ENCODE results near the gene TRABD2A. TPM values are rescaled to one million over a fixed set of nuclear protein-coding genes. Genes with fewer than 3 reads are reported as not detected.
A peak's percentile ranks its signal among the peaks of the same experiment; 100 is the strongest.
"Not testable (repeated sequence)": the region's sequence is repeated elsewhere in the genome, so short reads cannot be mapped to it uniquely, and the experiment has no call there.

The TRABD2A gene
- polyA plus RNA-seq, 12 donors: 0.14 to 8.0 (median 0.47) TPM; not detected in 1

GRCh38 chr2:84882775-84883550, 2.1 kb upstream of the TRABD2A start:
- DNase-seq: no peak

- DNase-seq: no peak
Measured at GRCh38 chr2:84882414-84882738, 1.5 kb upstream of the TRABD2A start.

DNA sequence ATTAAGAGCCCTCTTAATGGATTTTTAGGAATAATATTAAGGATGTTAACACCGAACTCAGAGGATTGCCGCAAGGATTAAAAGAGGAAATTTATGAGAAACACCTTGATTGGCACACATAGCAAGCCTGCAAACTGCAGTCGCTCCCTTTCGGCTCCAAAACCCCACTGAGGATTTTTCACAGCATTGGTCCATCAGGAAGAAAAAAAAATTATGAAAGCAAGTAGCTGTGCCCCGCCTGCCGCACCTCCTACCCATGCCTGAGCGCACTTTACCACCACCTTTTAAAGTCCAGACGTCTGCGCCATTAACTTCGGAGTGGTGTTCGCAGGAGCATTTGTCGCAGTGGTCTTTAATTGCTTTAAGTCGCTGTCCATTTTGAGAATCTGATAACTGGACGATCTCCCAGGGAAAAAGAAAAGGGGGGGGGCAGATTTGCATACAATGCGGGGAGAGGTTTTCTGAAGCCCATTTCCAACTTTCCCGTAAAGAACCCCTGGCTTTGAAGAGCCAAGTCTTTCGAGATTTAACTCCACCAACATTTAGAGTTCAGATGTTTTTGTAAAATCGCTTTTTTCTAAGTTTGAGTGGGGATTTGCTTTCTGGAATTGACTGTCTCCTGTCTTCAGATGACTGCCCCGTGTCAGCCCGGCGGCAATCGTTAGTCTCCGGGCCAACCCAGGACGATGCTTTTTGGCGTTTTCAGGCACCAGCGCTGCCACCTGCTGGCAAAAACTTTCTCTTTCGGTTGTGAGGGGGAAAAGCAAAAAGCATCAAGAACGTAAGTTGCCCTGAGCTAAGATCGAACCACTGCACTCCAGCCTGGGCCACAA, 913 bp upstream of the TRABD2A start:
- DNase-seq: peak; percentile 71

GRCh38 chr2:84880395-84880644, 564 bp downstream of the TRABD2A start:
- no peak for DNase-seq

- DNase-seq: no peak
Measured at GRCh38 chr2:84879584-84880394, 1.1 kb downstream of the TRABD2A start.

DNA sequence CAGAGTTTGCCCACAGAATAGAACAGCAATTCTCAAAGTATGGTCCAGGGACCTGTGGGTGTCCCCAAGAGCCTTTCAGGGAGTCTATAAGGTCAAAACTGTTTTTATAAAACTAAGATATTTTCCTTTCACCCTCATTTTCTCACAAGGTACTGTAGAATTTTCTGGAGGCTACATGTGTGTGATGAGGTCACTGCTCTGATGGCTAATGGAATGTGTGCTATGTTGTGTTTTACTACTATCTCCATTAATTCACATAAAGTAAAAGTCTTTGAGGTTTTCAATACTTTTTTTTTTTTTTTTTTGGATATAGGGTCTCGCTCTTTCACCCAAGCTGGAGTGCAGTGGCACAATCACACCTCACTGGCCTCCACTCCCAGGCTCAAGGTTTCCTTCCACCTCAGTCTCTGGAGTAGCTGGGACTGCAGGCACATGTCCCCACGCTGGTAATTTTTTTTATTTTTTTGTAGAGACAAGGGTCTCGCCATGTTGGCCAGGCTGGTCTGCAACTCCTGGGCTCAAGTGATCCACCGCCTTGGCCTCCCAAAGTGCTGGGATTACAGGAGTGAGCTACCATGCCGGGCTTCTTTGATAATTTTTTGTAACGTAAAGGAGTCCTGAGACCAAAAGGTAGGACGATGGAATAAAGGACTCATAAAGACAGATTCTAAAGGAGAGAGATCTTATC, 1.8 kb downstream of the TRABD2A start:
- no peak for DNase-seq

DNA sequence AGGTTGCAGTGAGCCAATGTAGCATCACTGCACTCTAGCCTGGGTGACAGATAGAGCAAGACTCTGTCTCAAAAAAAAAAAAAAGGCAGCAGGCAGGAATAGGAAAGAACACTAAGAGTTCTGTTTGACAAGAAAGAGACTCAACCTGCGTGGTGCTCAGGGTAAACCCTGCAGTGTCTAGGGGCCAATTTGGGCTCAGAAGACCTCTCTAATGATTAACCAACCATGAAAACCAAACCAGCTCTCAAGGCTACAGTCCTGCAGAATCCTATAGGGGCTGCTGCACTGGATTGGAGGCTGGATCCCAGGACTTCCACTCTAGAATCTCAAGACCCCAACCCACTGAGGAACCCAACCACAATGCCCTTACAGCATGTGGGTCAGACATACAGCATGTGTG, 2.4 kb downstream of the TRABD2A start:
- DNase-seq: no peak

- DNase-seq: no peak
Measured at GRCh38 chr2:84876369-84876768, 4.5 kb downstream of the TRABD2A start.

GRCh38 chr2:84875619-84876018, 5.3 kb downstream of the TRABD2A start:
- DNase-seq: not testable (repeated sequence)

- no peak for DNase-seq
Measured at GRCh38 chr2:84875213-84875560, 5.7 kb downstream of the TRABD2A start.

- DNase-seq: no peak
Measured at GRCh38 chr2:84874381-84875212, 6.3 kb downstream of the TRABD2A start.

DNA sequence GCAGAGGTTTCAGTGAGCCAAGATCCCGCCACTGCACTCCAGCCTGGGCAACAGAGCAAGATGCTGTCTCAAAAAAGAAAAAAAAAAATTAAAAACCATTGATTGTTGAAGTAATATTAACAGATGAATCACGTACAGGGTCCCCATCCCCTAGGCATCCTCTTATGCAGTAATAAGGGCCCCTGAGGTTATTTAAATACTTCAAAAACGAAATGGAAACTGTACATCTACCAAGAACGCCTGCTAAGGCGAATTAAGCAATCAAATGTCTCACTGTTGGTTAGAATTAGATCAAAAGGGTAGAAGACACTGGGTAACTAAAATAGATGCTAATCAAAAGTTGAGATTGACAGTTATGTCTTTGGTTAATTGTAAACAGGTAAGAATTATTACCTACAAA, 7.5 kb downstream of the TRABD2A start:
- DNase-seq: no peak

DNA sequence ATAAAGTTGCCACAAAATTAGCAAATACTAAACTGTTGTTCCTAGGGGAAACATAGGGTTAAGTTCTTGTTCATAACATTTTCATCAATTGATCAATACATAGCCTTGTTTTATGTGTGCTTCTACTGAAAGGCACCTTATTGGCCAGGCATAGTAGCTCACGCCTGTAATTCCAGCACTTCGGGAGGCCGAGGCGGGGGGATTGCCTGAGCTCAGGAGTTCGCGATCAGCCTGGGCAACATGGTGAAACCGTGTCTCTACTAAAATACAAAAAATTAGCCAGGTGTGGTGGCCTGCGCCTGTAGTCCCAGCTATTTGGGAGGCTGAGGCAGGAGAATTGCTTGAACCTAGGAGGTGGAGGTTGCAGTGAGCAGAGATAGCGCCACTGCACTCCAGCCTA, 8.2 kb downstream of the TRABD2A start:
- DNase-seq: not testable (repeated sequence)

DNA sequence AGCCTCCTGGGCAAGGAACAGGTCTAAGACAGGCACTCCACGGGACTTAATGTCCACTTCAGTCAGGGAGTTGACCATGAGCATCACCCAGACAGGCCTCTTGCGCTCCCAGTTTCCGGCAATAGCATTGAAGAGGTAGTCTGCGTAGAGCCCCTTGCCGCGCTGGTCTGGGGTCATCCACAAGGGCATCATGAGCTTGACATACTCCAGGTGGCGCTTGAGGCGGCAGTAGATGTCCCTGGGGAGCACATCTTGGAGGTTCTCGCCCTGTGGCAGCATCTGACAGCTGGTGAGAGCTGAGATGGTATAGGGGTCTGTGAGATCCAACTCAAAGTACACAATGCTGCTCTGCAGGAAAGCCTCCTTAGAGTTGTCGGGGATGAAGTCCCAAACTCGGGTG, 10.6 kb downstream of the TRABD2A start:
- DNase-seq: no peak

- DNase-seq: not testable (repeated sequence)
Measured at GRCh38 chr2:84868327-84868726, 12.6 kb downstream of the TRABD2A start.

DNA sequence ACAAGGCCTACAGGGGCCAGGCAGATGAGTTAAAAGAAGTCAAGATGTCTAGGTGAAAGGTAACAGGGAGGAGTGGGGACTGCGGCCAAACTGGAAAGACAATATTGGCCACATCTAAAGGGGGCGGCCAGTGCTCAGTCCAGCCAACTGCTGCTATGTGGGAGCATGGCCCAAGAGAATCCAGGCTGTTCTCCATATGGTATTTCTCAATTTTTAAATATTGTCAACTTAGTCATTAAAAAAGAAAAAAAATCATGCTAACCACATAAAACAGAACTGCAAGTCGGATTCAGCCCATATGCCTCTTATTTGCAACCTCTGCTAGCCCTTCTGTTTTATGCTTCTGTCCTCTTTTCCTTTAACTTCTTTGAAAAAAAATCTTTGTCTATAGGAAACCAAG, 14.8 kb downstream of the TRABD2A start:
- no peak for DNase-seq

DNA sequence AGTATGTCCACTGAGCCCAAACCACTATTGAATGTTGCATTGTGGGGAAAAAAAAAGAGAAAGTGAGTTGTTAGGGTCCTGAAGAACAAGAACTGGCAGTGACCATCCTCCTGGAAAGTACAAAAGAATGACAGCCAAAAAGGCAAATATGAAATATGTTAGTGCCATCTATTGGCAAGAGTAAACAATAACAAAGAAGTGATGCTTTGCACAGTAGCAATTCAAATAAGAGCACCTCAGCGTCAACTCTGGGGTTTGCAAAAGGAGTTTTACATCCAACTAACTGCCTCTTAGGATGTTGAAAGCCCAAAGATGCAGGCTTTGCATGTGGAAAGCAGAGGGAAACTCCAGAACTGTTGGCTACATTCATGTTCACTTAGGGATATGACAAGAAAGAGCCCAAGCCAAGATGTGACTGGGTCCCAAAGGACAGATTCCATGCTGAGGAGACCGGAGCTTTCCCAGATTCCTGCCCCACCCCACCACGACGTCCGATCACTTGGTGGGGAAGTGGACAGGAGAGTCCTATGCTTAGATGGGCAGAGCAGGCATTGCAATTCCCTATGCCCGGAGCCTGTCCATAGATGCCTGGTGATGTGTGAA, 15.6 kb downstream of the TRABD2A start:
- DNase-seq: no peak

DNA sequence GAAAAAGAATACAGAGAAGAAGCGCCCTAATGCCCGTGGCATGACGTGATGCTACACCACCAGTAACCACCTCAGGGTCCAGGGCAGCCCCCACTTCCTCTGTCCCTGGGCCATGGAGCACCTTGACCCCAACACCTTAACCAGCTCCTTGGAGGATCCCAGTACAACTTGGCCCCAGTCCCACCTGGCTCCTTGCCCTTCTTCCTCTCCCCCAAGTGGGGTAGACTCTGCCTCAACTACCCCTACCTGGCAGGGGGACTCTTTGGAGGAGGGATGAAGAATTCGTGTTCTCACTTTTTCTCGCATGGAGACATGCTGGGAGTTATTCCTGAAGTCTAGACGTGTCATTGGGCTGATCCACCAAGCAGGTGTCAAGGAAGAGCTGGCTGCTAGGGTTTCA, 18.9 kb downstream of the TRABD2A start:
- DNase-seq: no peak

- DNase-seq: no peak
Measured at GRCh38 chr2:84861539-84861938, 19.3 kb downstream of the TRABD2A start.

DNA sequence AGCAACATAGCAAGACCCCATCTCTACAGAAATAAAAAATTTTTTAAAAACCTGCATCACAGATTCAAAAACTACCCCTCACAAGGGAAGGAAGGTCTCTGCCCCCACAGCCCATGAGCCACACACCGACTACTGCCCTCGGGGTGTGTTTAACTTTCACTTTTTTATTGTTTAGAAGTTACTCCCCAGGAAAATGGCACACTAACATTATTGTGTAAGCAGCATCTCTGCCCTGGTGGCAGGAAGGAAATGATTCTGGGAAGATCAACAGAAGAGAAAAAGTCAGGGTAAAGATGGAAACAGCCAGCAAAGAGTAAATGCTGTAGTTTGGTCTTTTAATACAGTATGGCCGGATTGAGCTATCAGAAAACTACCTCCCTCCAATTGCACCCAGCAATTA, 21.9 kb downstream of the TRABD2A start:
- DNase-seq: no peak

- no peak for DNase-seq
Measured at GRCh38 chr2:84858123-84858522, 22.8 kb downstream of the TRABD2A start.
